Measurements from ENCODE around the gene NMNAT3. TPM values are rescaled to one million over a fixed set of nuclear protein-coding genes. Genes with fewer than 3 reads are reported as not detected.

NMNAT3 gene
- total and polyA plus RNA-seq, 4 donors: 2.4 to 10.2 (median 3.4) TPM

GRCh38 chr3:139523718-139524117, 154.1 kb downstream of the NMNAT3 start:
- Histone ChIP-seq H3K9me3 (ENCODE audit: control insufficient read depth in 4 of 4, insufficient read depth in 3 of 4, low read length in 3 of 4) (no peaks in the 10 kb centered on the region), H3K36me3 (ENCODE audit: control insufficient read depth in 4 of 4, insufficient read depth in 4 of 4, low read length in 4 of 4) (peaks cover 0 to 29% (median 10%) of the 10 kb centered on the region in 4 donors), H3K27me3 (ENCODE audit: control insufficient read depth in 3 of 3, insufficient read depth in 3 of 3, low read length in 2 of 3) (no peaks in the 10 kb centered on the region), H3K9ac (ENCODE audit: insufficient read depth in 1 of 2, low read length in 2 of 2) (no peak overlapping the region), H3K27ac (ENCODE audit: low read depth in 1 of 2, low read length in 1 of 2) (no peak overlapping the region), H3K4me3 (no peak overlapping the region), H3K4me1 (ENCODE audit: control insufficient read depth in 5 of 5, insufficient read depth in 5 of 5, low read length in 5 of 5) (peaks cover 0 to 14% (median 0%) of the 10 kb centered on the region in 5 donors)
- TF ChIP-seq, protein P1, sequence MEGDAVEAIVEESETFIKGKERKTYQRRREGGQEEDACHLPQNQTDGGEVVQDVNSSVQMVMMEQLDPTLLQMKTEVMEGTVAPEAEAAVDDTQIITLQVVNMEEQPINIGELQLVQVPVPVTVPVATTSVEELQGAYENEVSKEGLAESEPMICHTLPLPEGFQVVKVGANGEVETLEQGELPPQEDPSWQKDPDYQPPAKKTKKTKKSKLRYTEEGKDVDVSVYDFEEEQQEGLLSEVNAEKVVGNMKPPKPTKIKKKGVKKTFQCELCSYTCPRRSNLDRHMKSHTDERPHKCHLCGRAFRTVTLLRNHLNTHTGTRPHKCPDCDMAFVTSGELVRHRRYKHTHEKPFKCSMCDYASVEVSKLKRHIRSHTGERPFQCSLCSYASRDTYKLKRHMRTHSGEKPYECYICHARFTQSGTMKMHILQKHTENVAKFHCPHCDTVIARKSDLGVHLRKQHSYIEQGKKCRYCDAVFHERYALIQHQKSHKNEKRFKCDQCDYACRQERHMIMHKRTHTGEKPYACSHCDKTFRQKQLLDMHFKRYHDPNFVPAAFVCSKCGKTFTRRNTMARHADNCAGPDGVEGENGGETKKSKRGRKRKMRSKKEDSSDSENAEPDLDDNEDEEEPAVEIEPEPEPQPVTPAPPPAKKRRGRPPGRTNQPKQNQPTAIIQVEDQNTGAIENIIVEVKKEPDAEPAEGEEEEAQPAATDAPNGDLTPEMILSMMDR (IDR thresholded peaks at IDR 0.05; ENCODE audit: control extremely low read depth, extremely low read depth): no peak
- 77 to 79% methylated on average over 1 of the region's 1 CpG for WGBS, 2 donors
- no peak for DNase-seq
- ATAC-seq (ENCODE audit: insufficient read depth, low FRiP score): no peak

DNA sequence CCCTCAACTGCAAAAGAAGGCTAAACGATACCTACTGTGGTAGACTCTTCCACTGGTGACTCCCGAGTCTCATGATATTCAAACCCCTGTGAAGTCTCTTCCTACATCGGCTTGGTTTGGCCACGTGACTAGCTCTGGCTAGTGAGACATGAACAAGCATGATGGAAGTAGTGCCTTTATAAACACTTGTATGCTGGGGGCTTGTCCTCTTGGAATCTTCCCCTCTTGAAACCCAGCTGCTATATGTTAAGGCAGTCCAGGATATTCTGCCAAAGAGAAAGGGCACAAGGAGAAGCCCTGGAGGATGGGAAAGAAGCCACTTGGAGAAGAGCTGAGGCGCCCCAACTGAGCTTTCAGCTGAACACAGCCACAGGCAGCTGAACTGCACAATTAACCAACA, 154.6 kb downstream of the NMNAT3 start:
- H3K4me3 ChIP-seq: no peak overlapping the region
- H3K36me3 ChIP-seq (ENCODE audit: control insufficient read depth in 4 of 4, insufficient read depth in 4 of 4, low read length in 4 of 4): peaks cover 0 to 25% (median 8%) of the 10 kb centered on the region in 4 donors
- 96 to 100% methylated on average over 5 of the region's 5 CpGs for WGBS, 2 donors
- H3K9me3 ChIP-seq (ENCODE audit: control insufficient read depth in 4 of 4, insufficient read depth in 3 of 4, low read length in 3 of 4): no peaks in the 10 kb centered on the region
- H3K4me1 ChIP-seq (ENCODE audit: control insufficient read depth in 5 of 5, insufficient read depth in 5 of 5, low read length in 5 of 5): peaks cover 0 to 20% (median 0%) of the 10 kb centered on the region in 5 donors
- ATAC-seq (ENCODE audit: insufficient read depth, low FRiP score) (no peak), DNase-seq (no peak)
- no peak overlapping the region for H3K27ac ChIP-seq (ENCODE audit: low read depth in 1 of 2, low read length in 1 of 2)
- no peaks in the 10 kb centered on the region for H3K27me3 ChIP-seq (ENCODE audit: control insufficient read depth in 3 of 3, insufficient read depth in 3 of 3, low read length in 2 of 3)
- TF ChIP-seq, protein P1 (IDR thresholded peaks at IDR 0.05; ENCODE audit: control extremely low read depth, extremely low read depth): no peak
- H3K9ac ChIP-seq (ENCODE audit: insufficient read depth in 1 of 2, low read length in 2 of 2): no peak overlapping the region

DNA sequence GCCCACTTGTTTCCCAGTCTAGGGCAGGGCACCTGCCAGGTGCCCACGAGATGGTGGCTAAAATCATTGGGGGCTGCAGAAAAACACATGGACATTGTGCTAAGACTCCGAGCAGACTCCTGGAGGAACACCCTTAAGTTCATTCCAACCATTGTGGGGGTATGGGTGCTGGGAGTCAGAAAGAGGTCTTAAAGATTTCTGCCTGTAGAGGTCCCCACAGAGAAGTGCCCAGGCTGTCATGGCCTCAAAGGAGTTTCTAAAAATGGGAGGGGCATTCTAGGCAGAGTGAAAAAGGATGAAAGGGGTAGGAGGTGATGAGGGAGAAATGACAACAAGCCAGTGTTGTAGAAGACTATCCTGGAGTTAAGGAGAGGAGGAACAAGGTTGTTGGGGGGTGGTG, 155.4 kb downstream of the NMNAT3 start:
- Histone ChIP-seq H3K9me3 (ENCODE audit: control insufficient read depth in 4 of 4, insufficient read depth in 3 of 4, low read length in 3 of 4) (no peaks in the 10 kb centered on the region), H3K27ac (ENCODE audit: low read depth in 1 of 2, low read length in 1 of 2) (no peak overlapping the region), H3K27me3 (ENCODE audit: control insufficient read depth in 3 of 3, insufficient read depth in 3 of 3, low read length in 2 of 3) (no peaks in the 10 kb centered on the region), H3K4me3 (no peak overlapping the region), H3K36me3 (ENCODE audit: control insufficient read depth in 4 of 4, insufficient read depth in 4 of 4, low read length in 4 of 4) (peaks cover 0 to 22% (median 7%) of the 10 kb centered on the region in 4 donors), H3K4me1 (ENCODE audit: control insufficient read depth in 5 of 5, insufficient read depth in 5 of 5, low read length in 5 of 5) (peaks cover 0 to 27% (median 1%) of the 10 kb centered on the region in 5 donors), H3K9ac (ENCODE audit: insufficient read depth in 1 of 2, low read length in 2 of 2) (no peak overlapping the region)
- no peak for DNase-seq
- no peak for ATAC-seq (ENCODE audit: insufficient read depth, low FRiP score)
- TF ChIP-seq, protein P1 (IDR thresholded peaks at IDR 0.05; ENCODE audit: control extremely low read depth, extremely low read depth): no peak
- 42 to 64% methylated on average over 2 of the region's 2 CpGs for WGBS, 2 donors

GRCh38 chr3:139521816-139522215, 156.0 kb downstream of the NMNAT3 start:
- Histone ChIP-seq H3K27me3 (ENCODE audit: control insufficient read depth in 3 of 3, insufficient read depth in 3 of 3, low read length in 2 of 3) (no peaks in the 10 kb centered on the region), H3K9ac (ENCODE audit: insufficient read depth in 1 of 2, low read length in 2 of 2) (no peak overlapping the region), H3K27ac (ENCODE audit: low read depth in 1 of 2, low read length in 1 of 2) (no peak overlapping the region), H3K4me1 (ENCODE audit: control insufficient read depth in 5 of 5, insufficient read depth in 5 of 5, low read length in 5 of 5) (peaks cover 0 to 33% (median 1%) of the 10 kb centered on the region in 5 donors), H3K9me3 (ENCODE audit: control insufficient read depth in 4 of 4, insufficient read depth in 3 of 4, low read length in 3 of 4) (no peaks in the 10 kb centered on the region), H3K36me3 (ENCODE audit: control insufficient read depth in 4 of 4, insufficient read depth in 4 of 4, low read length in 4 of 4) (peaks cover 0 to 28% (median 5%) of the 10 kb centered on the region in 4 donors), H3K4me3 (no peak overlapping the region)
- DNase-seq (no peak), ATAC-seq (ENCODE audit: insufficient read depth, low FRiP score) (no peak)
- 78 to 94% methylated on average over 1 of the region's 1 CpG for WGBS, 2 donors
- TF ChIP-seq, protein P1 (IDR thresholded peaks at IDR 0.05; ENCODE audit: control extremely low read depth, extremely low read depth): no peak
